ENCODE measurements around the gene CYBC1.

CYBC1 gene

GRCh38 chr17:82419540-82419939, 31.0 kb downstream of the CYBC1 start:
- H3K36me3 ChIP-seq, result peaks cover 6% of the 10 kb centered on the region
- H3K9me3 ChIP-seq, result no peaks in the 10 kb centered on the region
- no peaks in the 10 kb centered on the region for H3K4me1 ChIP-seq
- TF ChIP-seq CTCF (IDR thresholded peaks at IDR 0.05; ENCODE audit: low read depth, low read length), result no peak
- H3K4me3 ChIP-seq (ENCODE audit: low read depth, low read length), result no peak overlapping the region
- no peak for DNase-seq
- no peaks in the 10 kb centered on the region for H3K27me3 ChIP-seq

GRCh38 chr17:82418001-82418986, 32.3 kb downstream of the CYBC1 start, which contains the start of the genes HEXD and OGFOD3:
HEXD (plus strand) TSS chr17:82418347; CDS start chr17:82419800, 1,453 bp downstream.
OGFOD3 (minus strand) TSS chr17:82418586; CDS start chr17:82418485, 101 bp downstream.
- Histone ChIP-seq H3K4me1 (peaks cover 2% of the 10 kb centered on the region), H3K4me3 (ENCODE audit: low read depth, low read length) (peak within 1 kb of the TSS; percentile 81), H3K27me3 (no peaks in the 10 kb centered on the region), H3K9me3 (no peaks in the 10 kb centered on the region), H3K36me3 (peaks cover 6% of the 10 kb centered on the region)
- no peak for TF ChIP-seq CTCF (IDR thresholded peaks at IDR 0.05; ENCODE audit: low read depth, low read length)
- peak; percentile 88 for DNase-seq

GRCh38 chr17:82416771-82417170, 33.8 kb downstream of the CYBC1 start:
- TF ChIP-seq CTCF (IDR thresholded peaks at IDR 0.05; ENCODE audit: low read depth, low read length), result peak; percentile 32
- Histone ChIP-seq H3K9me3 (no peaks in the 10 kb centered on the region), H3K27me3 (no peaks in the 10 kb centered on the region), H3K4me1 (peaks cover 12% of the 10 kb centered on the region), H3K4me3 (ENCODE audit: low read depth, low read length) (no peak overlapping the region), H3K36me3 (peaks cover 6% of the 10 kb centered on the region)
- no peak for DNase-seq

- no peak overlapping the region for H3K4me3 ChIP-seq (ENCODE audit: low read depth, low read length)
- peaks cover 12% of the 10 kb centered on the region for H3K4me1 ChIP-seq
- peaks cover 6% of the 10 kb centered on the region for H3K36me3 ChIP-seq
- no peaks in the 10 kb centered on the region for H3K27me3 ChIP-seq
- no peaks in the 10 kb centered on the region for H3K9me3 ChIP-seq
- DNase-seq, result no peak
- no peak for TF ChIP-seq CTCF (IDR thresholded peaks at IDR 0.05; ENCODE audit: low read depth, low read length)
Measured at GRCh38 chr17:82416264-82416663, 34.3 kb downstream of the CYBC1 start.

- no peak for TF ChIP-seq CTCF (IDR thresholded peaks at IDR 0.05; ENCODE audit: low read depth, low read length)
- H3K36me3 ChIP-seq, result peaks cover 6% of the 10 kb centered on the region
- H3K4me1 ChIP-seq, result peaks cover 12% of the 10 kb centered on the region
Measured at GRCh38 chr17:82415786-82416185, 34.8 kb downstream of the CYBC1 start.

GRCh38 chr17:82415336-82415735, 35.2 kb downstream of the CYBC1 start:
- DNase-seq, result no peak
- no peak for TF ChIP-seq CTCF (IDR thresholded peaks at IDR 0.05; ENCODE audit: low read depth, low read length)

More at GRCh38 chr17:82415786-82416185, 34.8 kb downstream of the CYBC1 start:
- H3K4me3 ChIP-seq (ENCODE audit: low read depth, low read length), result no peak overlapping the region
- no peak for DNase-seq
- H3K9me3 ChIP-seq, result no peaks in the 10 kb centered on the region
- no peaks in the 10 kb centered on the region for H3K27me3 ChIP-seq

More at GRCh38 chr17:82415336-82415735, 35.2 kb downstream of the CYBC1 start:
- Histone ChIP-seq H3K27me3 (no peaks in the 10 kb centered on the region), H3K36me3 (peaks cover 3% of the 10 kb centered on the region), H3K9me3 (no peaks in the 10 kb centered on the region), H3K4me1 (peaks cover 12% of the 10 kb centered on the region), H3K4me3 (ENCODE audit: low read depth, low read length) (no peak overlapping the region)
